Left ventricle myocardium inferior (tissue), 1 donor: ENCODE data around the gene TANK. TPM values are rescaled to one million over a fixed set of nuclear protein-coding genes. Genes with fewer than 3 reads are reported as not detected.

ENCODE experiments used
- DNase-seq: peaks from one replicate; pipeline ENCODE4 v3.0.0-alpha.2; 2020
- H3K27ac ChIP-seq: fragments of 200-600 bp; replicated peaks from 2 replicates; pipeline ENCODE4 v1.8.0; 2021
- H3K27me3 ChIP-seq: fragments of 200-600 bp; 2 replicates; pipeline ENCODE4 v1.8.0; 2021; ENCODE audit warnings: low read depth
- H3K36me3 ChIP-seq: fragments of 200-600 bp; 2 replicates; pipeline ENCODE4 v1.8.0; 2021
- H3K4me1 ChIP-seq: fragments of 200-600 bp; 2 replicates; pipeline ENCODE4 v1.8.0; 2021
- H3K4me3 ChIP-seq: fragments of 200-600 bp; 2 replicates; pipeline ENCODE4 v1.8.0; 2021; ENCODE audit warnings: mild to moderate bottlenecking, moderate library complexity
- H3K9me3 ChIP-seq: fragments of 200-600 bp; replicated peaks from 2 replicates; pipeline ENCODE4 v1.8.0; 2021
- intact Hi-C: fragments of 100-400 bp; cut with micrococcal nuclease; formaldehyde crosslinking; loops from one replicate; pipeline ENCODE4 v1.11.0; 2022
- total RNA-seq: library from RNA; stranded (reverse); fragmentation: NEBNext Ultra II Directional; extraction: Animal tissue kit (Norgen Biotek cat#: 25700); gene quantifications from one replicate; pipeline ENCODE4 v1.2.1, GENCODE V29; 2021
- TF ChIP-seq, protein P1 (sequence below): fragments of 200-600 bp; IDR thresholded peaks from 2 replicates; pipeline ENCODE4 v1.8.0; 2021; ENCODE audit warnings: antibody characterized with exemption, mild to moderate bottlenecking, borderline replicate concordance
- donor health status: DM: no; HTN: yes; CAD: no; lungs with severe emphysema.

The TANK gene
- total RNA-seq, 1 donor from 2014 or later, result 27.8 TPM

DNA sequence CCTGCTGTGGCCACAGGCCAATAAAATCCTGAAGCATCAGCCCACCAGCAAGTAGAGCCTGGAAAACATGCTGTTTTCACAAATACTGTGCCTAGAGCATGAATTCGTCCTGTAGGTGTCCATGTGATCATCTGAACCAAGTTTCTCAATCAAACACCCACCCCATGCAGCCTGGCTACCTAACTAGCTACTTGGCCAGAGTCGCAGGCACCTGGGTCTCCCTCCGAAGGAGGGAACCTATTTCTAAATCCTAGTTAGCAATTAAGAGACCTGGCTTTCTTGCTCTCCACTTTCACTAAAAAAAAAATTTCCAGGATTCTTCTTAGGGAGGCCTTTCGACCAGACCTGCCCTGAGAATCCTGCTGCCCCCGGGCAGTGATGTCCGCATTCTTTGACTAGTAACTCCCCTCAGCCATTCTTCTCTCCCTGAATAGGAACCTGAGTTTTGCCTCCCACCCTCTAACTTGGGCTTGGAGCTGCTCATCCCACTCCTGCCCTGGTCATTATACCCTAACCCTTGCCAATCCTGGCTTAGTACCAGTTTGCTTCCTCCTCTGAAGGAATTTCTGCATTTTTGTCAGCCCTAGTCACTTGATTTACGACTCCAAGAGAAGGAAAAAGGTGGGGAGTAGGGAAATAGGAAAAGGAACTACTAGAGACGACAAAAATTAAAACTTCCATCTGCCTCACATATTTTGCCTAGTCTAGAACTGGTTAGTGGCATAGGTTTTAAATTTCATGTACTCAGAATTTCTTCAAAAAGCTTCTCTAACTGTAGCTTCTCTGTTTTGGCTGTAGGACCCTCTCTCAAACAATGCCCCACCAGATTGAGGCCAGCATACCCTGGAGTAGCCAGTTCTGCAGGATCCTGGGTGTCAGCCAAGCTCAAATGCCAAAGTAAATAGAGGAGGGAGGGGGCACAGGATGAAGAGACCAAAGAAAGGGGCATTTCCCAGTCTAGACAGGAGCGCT is 25.4 kb upstream of the TANK start:
- intact Hi-C loops, result no loop called here
- DNase-seq, result peak; percentile 24
- peaks cover 18% of the 10 kb centered on the region for H3K4me1 ChIP-seq
- no peaks in the 10 kb centered on the region for H3K27me3 ChIP-seq
- TF ChIP-seq, protein P1, sequence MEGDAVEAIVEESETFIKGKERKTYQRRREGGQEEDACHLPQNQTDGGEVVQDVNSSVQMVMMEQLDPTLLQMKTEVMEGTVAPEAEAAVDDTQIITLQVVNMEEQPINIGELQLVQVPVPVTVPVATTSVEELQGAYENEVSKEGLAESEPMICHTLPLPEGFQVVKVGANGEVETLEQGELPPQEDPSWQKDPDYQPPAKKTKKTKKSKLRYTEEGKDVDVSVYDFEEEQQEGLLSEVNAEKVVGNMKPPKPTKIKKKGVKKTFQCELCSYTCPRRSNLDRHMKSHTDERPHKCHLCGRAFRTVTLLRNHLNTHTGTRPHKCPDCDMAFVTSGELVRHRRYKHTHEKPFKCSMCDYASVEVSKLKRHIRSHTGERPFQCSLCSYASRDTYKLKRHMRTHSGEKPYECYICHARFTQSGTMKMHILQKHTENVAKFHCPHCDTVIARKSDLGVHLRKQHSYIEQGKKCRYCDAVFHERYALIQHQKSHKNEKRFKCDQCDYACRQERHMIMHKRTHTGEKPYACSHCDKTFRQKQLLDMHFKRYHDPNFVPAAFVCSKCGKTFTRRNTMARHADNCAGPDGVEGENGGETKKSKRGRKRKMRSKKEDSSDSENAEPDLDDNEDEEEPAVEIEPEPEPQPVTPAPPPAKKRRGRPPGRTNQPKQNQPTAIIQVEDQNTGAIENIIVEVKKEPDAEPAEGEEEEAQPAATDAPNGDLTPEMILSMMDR, result no peak
- H3K9me3 ChIP-seq, result no peaks in the 10 kb centered on the region
- peak overlapping the region; percentile 62 for H3K27ac ChIP-seq
- no peak overlapping the region for H3K4me3 ChIP-seq
- H3K36me3 ChIP-seq, result no peaks in the 10 kb centered on the region

DNA sequence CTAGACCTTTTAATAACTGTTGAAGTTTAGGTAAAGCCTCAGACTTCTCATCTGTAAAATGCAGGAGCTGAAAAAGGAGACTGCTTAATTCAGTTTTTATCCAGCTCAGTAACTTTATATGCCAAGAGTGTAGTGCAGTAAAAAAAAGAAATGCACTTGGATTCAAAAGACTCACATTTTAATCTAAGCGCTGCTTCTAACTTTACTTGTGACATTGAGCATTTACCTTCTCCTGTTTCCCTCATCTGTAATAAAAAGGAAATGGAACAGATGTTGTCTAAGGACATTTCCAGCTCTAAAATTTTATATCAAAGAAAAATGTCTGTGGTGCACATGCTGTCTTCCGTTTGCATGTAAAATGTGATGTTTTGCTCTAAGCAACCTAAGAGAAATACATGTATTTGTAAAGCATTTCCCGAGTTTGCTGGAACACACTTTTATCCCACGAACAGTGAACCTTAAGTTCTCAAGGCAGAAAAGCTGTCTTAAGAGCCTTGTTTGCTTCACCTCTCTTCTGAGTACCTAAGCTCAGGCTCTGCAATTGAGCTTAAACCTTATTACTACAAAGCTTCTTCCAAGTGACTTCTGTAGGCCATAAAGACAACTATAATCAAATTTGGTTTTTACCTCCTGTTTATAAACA is 24.2 kb upstream of the TANK start:
- no peak for DNase-seq
- no peaks in the 10 kb centered on the region for H3K27me3 ChIP-seq
- TF ChIP-seq, protein P1, result no peak
- H3K9me3 ChIP-seq, result no peaks in the 10 kb centered on the region
- intact Hi-C loops, result no loop called here
- H3K27ac ChIP-seq, result peak overlapping the region; percentile 62
- H3K36me3 ChIP-seq, result no peaks in the 10 kb centered on the region
- peaks cover 18% of the 10 kb centered on the region for H3K4me1 ChIP-seq
- peak overlapping the region; percentile 43 for H3K4me3 ChIP-seq

DNA sequence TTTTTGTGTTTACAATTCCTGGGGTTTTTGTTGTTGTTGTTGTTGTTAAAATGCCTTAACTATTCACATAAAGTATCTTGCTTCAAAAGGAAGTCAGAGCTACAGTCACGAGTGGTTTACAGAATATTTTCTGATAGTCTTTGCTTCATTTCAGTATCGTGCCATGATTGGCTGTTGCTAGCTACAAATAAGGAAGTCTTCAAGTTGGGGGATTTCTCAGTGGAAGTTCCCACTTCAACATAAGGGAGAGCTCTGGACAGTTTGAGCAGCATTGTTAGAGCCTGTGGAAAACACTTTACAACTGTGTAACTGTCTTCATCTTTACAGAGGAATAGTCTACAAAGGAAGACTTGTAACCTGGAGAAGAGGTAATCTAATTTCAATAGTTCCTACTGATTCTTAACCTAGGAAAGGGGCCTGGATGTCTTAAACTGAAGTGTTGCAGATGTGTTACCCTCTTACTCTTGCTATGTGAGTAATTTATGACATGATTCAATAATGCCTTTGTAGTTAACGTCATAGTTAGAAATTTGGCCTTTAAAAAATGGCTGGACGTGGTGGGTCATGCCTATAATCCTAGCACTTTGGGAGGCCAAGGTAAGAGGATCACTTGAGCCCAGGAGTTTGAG is 23.4 kb upstream of the TANK start:
- TF ChIP-seq, protein P1, result no peak
- no peak for DNase-seq
- H3K36me3 ChIP-seq, result no peaks in the 10 kb centered on the region
- peak overlapping the region; percentile 62 for H3K27ac ChIP-seq
- peaks cover 18% of the 10 kb centered on the region for H3K4me1 ChIP-seq
- H3K9me3 ChIP-seq, result no peaks in the 10 kb centered on the region
- intact Hi-C loops, result no loop called here
- no peaks in the 10 kb centered on the region for H3K27me3 ChIP-seq
- H3K4me3 ChIP-seq, result peak overlapping the region; percentile 43

DNA sequence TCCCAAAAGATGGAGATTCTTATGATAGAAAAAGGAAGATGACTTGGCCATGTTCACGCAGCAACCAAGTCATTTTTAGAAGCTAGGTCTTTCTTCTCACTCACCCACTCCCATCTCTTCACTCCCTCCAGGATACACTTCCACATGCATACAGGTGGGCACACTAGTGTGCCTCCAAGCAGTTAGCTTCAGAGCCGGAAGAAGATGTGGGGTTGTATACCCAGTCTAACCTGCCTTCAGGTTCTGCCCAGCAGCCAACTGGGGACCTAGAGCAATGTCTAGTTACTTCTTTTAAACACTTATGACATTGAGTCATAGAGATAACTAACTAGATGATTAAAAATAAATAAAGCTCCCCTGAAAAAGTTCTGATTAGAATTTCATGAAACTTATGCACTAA is 21.8 kb upstream of the TANK start:
- peak overlapping the region; percentile 43 for H3K4me3 ChIP-seq
- TF ChIP-seq, protein P1, result no peak
- DNase-seq, result no peak
- H3K9me3 ChIP-seq, result no peaks in the 10 kb centered on the region
- H3K27ac ChIP-seq, result peak overlapping the region; percentile 19
- H3K36me3 ChIP-seq, result no peaks in the 10 kb centered on the region
- intact Hi-C loops, result no loop called here
- H3K27me3 ChIP-seq, result no peaks in the 10 kb centered on the region
- peaks cover 18% of the 10 kb centered on the region for H3K4me1 ChIP-seq

DNA sequence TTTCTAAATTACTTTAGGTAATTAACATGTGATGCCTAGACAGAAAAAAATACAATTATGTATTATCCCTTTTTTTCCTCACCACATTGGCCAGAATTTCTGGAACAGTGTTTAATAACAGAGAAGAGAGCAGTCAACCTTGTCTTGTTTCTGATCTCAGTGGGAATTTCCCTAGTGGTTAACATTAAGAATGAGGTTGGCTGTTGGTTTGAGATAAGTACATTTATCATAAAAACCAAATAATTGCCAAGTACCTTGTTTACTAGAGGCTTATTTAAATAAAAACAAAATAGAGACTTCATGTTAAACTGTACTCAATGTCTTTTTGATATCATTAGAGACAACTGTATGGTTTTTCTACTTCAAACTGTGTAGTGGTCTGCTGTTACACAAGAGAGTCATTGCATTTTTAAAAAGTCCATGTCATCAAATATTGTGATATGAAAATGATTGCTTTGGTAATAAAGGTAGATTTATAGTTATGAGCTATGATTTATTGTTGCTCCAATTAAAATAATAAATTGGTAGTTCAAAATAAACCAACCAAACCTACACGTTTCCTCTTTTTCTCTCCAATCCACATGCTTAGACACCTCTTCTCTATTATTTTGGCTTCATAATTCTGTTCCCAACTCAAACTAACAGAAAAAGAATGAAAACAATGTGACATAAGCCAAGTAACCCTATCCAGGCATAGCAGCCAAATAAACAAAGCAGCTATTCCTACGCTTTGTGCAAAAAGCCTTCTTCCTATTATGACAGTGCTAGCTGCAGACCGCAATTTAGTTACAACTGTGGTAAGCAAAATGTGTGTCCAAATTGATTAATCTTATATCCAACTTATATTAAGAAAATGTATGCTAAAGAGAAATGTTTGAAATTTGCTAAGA is 20.9 kb upstream of the TANK start:
- peaks cover 18% of the 10 kb centered on the region for H3K4me1 ChIP-seq
- no peak for DNase-seq
- intact Hi-C loops, result no loop called here
- TF ChIP-seq, protein P1, result peak; percentile 13
- H3K36me3 ChIP-seq, result no peaks in the 10 kb centered on the region
- peaks cover 6% of the 10 kb centered on the region for H3K9me3 ChIP-seq
- H3K27ac ChIP-seq, result peak overlapping the region; percentile 19
- no peaks in the 10 kb centered on the region for H3K27me3 ChIP-seq
- peak overlapping the region; percentile 43 for H3K4me3 ChIP-seq
